Activated T-cell treated with anti-CD3 and anti-CD28 coated beads for 24 hours (primary cell): ENCODE results near the gene COPG2.
A peak's percentile ranks its signal among the peaks of the same experiment; 100 is the strongest.

Source experiments
- DNase-seq: peaks from one replicate; pipeline ENCODE4 v3.0.0-alpha.2; 2020; ENCODE audit warnings: low read depth

COPG2 gene

GRCh38 chr7:130494431-130494858 lies 174.1 kb downstream of the COPG2 start:
- DNase-seq = no peak

GRCh38 chr7:130493275-130493873 lies 175.2 kb downstream of the COPG2 start:
- DNase-seq = no peak

GRCh38 chr7:130492523-130493274 lies 175.8 kb downstream of the COPG2 start:
- no peak for DNase-seq

GRCh38 chr7:130491841-130492522 lies 176.6 kb downstream of the COPG2 start, which contains the start of gene MEST:
MEST (plus strand) TSS chr7:130492085; CDS start chr7:130492314, 229 bp downstream.
- no peak for DNase-seq

DNA sequence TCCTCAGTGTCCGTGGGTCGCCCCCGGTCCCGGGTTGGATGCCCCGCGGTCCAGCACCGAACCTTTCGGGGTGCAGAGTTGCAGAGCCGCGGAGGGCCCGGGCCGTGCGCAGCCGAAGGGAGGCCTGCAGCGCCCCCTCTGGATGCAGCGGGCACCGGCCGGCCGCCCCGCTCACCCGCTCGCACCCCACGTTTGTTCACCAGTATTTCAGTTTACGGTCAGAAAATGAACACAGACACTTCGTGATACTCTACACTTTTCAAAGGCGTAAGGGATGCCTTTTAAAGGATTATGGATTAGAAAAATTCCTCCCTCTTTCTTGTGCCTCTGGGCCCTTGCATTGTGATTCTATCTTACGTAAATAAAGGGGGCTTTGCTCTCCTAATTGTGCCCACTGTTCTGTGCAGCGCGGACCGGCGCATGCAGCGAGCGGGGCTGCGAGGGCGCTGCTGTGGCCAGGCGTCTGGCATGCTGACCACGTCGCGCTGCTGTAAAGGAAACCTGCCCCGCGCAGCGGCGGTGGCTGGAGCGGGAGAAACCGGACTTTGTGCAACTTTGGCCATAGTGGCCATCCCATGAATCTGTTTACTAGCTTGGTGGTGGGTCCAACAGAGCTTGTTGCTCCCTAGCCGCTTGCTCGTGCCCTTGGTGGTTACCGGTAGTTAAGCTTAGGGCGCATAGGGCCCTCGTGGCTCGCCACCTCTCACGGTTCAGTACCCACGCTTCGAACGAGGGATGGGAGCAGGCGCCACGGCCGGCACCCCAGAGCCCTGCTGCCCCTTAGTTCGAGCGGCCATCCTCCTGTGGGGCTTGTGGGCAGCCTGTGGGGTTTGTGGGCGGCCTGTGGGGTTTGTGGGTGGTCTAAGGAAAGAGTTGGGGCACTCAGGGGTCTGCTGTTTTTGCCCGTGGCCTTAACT lies 177.4 kb downstream of the COPG2 start:
- DNase-seq = no peak

GRCh38 chr7:130490311-130490791 lies 178.2 kb downstream of the COPG2 start:
- no peak for DNase-seq

GRCh38 chr7:130489140-130489983 lies 179.2 kb downstream of the COPG2 start:
- no peak for DNase-seq

- no peak for DNase-seq
Measured at GRCh38 chr7:130488392-130489139, 180.0 kb downstream of the COPG2 start.

DNA sequence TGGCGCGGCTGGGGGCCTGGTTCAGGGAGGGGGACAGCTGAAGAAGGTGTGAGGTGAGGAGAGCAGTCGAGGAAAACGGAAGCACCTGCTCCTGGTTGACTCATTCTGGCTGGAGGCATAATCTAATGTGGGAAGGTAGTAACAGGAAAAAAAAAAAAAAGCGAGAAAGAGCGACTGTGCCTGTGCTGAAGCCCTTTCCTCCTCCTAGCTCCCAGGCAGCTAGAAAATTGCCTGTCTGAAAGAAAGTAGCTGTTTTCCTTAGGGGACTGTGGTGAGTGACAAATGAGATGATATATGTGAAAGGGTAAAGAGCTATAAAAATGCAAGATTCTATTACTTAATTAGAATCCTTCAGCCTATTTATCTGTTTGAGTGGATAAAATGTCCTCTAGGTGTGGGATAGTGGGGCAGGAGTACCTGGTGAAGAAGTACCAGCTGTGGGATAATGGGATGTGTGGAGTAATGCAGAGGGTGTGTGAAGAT lies 181.6 kb downstream of the COPG2 start:
- no peak for DNase-seq

GRCh38 chr7:130486114-130486953 lies 182.2 kb downstream of the COPG2 start:
- DNase-seq = peak; percentile 28

GRCh38 chr7:130485734-130486113 lies 182.8 kb downstream of the COPG2 start:
- DNase-seq = no peak

- DNase-seq = no peak
Measured at GRCh38 chr7:130483031-130483430, 185.5 kb downstream of the COPG2 start.

- no peak for DNase-seq
Measured at GRCh38 chr7:130481898-130482297, 186.7 kb downstream of the COPG2 start.

DNA sequence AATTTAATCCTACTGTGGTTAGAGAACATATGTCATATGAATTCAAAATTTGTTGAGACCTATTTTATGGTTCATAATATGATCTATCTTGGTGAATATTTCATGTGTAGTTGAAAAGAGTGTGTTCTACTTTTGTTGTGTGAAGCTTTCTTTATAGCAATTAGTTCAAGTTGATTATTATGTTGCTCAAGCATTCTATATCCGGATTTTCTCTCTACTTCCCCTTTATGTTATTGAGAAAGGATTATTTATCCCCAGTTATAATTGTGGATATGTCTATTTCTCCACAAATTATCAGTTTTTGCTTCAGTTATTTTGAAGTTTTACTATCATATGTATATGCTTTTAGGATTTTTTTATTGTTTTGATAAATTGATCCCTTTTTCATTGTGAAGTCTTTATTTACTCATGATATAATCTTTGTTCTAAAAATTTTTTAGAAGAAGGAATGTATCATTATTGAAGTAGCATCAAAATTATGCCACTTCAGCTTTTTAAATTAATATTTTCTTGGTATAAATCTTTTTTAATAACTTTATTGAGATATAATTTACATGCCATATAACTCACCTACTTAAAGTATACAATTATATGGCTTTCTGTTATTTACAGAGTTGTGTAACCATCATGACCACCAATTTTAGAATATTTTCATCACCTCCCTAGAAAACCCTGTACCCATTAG lies 188.7 kb downstream of the COPG2 start:
- no peak for DNase-seq

DNA sequence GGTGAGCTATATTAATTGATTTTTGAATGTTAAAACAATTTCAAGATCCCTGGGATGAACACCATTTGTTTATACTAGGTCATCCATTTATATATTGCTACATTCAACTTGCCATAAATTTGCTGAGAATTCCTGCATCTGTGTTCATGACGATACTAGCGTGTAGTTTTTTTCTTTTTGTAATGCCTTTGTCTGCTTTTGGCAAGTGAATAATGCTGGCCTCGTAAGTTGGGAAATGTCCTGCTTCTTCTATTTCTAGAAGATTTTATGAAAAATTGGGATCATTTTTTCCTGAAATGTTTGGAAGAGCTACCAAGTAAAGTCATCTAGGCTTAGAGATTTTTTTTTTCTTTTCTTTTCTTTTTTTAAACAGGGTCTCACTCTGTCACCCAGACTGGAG lies 189.6 kb downstream of the COPG2 start:
- DNase-seq = no peak

DNA sequence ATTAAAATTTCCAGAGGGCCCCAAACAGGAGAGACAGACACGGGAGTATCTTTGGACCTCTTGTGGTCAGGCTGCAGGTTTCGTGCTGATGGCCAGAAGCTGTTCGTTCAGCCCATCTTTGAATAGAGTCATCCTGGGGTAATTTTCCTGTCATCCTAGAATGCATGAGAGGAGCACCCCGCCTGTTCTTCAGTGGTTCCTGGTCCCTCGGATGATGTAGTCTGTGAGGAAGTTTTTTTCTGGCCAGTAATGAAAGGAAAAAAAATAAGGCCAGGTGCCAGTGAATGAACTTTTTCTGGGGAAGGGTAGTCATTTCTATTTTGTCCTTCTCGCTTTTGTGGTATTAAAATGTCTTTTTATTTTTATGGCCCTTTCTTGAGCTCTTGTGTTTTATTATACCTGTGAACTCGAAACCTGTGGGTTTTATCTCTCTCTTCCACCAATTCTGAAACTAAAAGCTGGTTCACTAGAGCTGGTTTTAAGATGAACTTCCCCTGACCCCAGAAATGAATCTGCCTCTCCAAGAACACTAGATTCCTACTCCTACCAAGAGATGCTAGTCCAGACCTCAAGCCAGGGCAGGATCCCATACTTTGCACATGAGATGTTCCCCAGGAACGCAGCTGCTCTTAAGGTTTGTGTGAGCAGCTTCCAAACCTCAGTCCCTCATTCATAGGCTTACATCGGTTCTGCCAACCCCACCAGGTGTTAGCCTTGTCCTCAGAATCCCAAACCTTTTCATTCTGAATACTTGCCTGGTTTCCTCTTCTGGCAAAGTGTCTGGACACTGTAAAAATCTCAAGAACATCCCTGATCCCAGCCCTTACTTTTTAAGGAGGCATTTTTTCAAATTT lies 192.0 kb downstream of the COPG2 start:
- no peak for DNase-seq

DNA sequence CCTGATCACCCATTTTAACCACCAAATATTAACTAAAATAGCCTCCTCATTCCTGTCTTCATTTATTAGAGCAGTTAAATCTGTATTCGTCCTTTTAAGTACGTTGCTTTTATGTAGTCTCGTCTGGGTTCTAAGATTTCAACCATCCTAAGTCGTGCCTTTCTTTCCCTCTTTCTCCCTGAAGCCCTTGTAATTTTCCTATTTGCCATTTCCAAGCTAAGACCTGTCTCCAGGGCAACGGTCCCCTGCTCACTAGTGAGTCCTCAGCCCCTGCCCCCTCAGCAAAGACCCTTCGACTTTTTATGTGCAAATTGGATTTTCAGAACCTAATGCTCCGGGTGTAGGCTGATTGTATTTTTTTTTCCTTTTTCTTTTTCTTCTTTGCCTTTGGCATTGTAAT lies 192.8 kb downstream of the COPG2 start:
- no peak for DNase-seq

- no peak for DNase-seq
Measured at GRCh38 chr7:130473876-130474275, 194.7 kb downstream of the COPG2 start.
